DMS53 treated with DMSO at 0.1 percent for 48 hours (cell line): Measurements from ENCODE around the gene BEST4.
A peak's percentile ranks its signal among the peaks of the same experiment; 100 is the strongest.
"Not testable (repeated sequence)": the region's sequence is repeated elsewhere in the genome, so short reads cannot be mapped to it uniquely, and the experiment has no call there.

ENCODE experiments used
- DNase-seq: peaks from one replicate; lab custom pipeline; 2025; ENCODE audit not compliant: unreplicated experiment; lab: John Stamatoyannopoulos, UW

The BEST4 gene

DNA sequence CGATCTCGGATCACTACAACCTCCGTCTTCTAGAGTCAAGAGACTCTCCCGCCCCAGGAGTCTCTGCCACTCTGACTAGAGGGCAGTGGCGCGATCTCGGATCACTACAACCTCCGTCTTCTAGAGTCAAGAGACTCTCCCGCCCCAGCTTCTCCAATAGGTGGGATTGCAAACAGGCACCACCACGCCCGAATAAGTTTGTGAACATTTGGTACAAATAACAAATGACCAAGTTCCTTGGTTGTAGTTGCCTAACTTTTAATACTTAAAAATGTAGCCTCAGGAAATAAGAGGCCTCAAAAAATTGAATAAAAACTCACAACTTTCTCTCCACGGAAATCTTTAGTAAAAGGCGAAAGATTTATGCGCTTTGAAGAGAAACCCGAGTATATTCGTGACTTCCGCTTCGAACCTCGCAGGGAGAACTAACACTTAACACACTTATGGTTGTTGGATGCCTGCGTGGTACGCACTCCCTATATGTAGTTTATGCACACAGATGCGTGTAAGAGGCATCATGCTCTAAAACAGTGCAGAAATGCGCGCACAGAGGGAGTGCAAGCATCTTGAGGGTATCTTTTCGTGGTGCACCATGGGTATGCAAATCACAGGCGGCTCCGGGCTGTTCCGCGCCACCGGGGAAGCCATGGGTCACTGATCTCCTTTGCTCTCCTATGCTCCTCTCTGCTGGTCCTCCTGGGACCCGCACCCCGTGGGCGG lies 31.8 kb upstream of the BEST4 start:
- peak; percentile 74 for DNase-seq

DNA sequence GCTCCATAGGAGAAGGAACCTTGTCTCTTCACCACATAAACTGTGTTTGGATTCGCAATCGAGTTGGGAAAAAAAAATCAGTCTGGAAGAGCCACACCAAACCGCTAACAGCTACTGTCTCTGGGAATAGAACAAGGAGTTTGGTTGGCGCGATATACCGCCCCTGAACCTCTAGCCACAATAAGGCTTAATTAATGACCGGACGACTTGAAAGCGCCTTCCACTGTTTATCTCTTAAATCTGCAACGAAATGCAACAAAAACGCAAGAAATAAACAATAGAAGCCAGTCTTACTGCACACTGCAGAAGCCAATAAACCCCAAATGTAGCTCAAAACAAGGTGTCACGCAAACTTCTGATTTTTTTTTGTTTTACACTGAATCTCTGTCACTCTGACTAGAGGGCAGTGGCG lies 31.2 kb upstream of the BEST4 start:
- peak; percentile 67 for DNase-seq

DNA sequence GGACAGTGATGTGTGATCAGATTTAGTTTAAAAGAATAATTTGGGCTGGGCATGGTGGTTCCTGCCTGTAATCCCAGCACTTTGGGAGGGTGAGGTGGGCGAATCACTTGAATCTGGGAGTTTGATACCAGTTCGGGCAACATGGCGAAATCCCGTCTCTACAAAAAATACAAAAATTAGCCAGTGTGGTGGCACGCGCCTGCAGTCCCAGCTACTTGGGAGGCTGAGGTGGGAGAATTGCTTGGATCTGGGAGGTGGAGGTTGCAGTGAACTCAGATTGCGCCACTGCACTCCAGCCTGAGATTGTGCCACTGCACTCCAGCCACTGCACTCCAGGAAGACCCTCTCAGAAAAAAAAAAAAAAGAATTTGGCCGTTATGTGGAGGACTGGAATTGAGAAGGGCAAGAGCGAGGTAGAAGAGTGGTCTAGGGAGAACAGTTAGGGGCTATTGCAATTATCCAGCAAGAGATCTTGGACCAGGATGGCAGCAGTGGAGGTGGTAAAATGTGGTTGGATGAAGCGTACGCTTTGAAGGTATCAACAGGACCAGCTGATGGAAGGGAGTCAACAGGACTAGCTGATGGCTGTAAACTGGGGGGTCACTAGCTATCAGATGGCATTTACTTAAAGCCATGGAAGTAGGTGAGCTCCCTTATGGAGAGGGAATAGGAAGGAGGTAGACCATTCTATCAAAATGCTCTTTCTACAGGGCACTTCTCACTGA lies 30.0 kb upstream of the BEST4 start:
- DNase-seq = no peak

DNA sequence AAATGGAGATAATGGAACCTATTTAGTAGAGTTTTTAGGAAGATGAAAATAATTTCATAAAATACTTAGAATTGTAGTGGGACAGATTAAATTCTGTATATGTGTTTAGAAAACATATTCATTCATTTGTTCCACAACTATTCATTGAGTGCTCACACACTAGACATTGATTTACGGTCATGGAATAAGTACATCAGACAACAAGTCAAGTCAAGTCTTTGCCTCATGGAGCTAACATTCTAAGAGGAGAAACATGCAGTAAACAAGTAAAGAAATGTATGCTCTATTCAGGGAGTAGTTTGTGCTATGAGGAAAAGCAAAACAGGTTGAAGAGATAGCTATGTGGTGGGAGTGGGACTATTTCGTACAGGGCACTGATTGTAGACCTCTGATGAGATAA lies 29.3 kb upstream of the BEST4 start:
- DNase-seq = no peak

DNA sequence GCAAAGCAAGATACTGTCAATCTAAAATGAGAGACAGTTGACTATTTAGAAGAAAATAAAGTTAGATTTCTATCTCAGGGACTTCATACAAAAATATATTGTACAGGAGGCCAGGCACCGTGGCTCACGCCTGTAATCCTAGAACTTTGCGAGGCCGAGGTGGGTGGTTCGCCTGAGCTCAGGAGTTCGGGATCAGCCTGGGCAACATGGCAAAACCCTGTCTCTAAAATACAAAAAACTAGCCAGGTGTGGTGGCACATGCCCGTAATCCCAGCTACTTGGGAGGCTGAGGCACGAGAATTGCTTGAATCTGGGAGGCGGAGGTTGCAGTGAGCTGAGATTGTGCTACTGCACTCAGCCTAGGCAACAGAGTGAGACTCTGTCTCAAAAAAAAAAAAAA lies 28.0 kb upstream of the BEST4 start:
- not testable (repeated sequence) for DNase-seq

DNA sequence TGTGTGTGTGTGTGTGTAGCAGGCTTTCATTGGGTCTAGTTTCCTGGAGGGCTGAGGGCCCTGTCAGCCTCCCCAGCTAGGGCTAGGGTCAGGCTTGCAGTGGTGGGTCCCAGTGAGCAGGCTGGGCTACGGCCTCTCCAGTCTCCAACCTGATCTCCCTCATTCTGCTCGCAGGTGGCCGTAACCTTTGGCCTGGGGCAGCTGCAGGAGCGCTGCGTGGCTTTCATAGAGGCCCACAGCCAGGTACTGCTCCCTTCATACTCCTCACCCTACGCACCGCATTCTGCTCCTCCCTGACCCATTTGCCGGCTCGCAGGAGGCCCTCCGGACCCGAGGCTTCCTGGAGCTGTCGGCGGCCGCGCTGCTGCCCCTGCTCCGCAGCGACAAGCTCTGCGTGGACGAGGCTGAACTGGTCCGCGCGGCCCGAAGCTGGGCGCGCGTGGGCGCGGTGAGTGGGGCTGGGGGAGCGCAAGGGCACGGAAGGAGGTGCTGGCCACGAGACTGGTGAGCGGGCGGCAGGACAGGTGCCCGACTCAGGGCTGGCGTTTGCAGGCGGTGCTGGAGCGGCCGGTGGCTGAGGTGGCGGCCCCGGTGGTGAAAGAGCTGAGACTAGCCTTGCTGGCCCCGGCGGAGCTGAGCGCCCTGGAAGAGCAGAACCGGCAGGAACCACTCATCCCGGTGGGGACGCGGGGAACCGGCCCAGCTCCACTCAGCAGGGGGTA lies 25.0 kb upstream of the BEST4 start:
- DNase-seq = peak; percentile 30

DNA sequence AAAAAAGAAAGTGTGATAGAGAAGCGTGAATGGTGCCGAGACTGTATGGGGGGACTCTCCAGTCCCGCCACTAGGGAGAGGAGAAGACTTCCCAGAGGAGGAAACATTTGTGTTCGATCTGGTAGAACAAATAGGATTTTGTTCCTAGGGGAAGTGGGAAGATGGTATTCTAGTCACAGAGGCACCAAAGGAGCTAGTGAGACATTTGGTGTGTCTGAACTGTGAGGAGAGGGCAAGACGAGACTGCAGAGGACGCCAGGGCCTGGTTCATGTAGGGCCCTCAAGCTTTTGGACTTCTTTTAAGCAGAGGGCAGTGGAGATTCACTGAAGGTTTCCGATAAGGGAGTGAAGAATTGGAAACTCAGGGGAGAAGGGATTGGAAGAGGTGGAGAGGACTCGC lies 23.3 kb upstream of the BEST4 start:
- no peak for DNase-seq

DNA sequence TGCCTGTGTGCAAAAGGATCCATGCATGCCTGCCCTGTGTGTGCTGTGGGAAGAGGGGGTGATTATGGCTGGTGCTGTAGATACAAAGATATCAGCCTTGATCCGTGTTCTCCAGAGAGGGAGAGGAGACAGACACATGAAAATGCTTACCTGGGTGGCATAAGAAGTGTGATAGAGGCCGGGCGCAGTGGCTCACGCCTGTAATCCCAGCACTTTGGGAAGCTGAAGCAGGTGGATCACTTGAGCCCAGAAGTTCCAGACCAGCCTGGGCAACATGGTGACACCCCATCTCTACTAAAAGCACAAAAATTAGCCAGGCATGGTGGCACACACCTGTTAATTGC lies 22.8 kb upstream of the BEST4 start:
- not testable (repeated sequence) for DNase-seq

DNA sequence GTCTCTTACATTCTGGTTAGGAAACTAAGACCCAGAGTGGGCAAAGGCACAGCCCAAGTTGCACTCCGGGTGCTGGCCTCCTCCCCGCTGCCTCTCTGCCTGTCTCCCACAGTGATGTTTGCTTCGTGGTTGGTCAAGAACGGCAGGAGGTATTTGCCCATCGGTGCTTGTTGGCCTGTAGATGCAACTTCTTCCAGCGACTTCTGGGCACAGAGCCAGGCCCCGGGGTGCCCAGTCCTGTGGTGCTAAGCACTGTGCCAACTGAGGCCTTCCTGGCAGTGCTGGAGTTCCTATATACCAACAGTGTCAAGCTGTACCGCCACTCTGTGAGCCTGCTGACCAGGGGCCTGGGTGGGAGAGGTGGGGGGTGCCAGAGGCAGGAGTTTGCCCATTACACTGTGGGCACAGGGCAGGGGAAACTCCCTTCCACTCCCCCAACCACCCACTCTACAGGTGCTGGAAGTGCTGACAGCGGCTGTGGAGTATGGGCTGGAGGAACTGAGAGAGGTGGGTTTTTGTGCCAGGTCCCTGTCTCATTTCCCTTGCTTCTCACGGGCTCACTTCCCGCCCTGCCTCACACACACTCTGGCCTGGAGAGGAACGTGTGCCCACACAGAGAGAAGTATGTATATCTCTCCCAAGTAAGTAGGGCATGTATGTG lies 22.3 kb upstream of the BEST4 start:
- DNase-seq = no peak

DNA sequence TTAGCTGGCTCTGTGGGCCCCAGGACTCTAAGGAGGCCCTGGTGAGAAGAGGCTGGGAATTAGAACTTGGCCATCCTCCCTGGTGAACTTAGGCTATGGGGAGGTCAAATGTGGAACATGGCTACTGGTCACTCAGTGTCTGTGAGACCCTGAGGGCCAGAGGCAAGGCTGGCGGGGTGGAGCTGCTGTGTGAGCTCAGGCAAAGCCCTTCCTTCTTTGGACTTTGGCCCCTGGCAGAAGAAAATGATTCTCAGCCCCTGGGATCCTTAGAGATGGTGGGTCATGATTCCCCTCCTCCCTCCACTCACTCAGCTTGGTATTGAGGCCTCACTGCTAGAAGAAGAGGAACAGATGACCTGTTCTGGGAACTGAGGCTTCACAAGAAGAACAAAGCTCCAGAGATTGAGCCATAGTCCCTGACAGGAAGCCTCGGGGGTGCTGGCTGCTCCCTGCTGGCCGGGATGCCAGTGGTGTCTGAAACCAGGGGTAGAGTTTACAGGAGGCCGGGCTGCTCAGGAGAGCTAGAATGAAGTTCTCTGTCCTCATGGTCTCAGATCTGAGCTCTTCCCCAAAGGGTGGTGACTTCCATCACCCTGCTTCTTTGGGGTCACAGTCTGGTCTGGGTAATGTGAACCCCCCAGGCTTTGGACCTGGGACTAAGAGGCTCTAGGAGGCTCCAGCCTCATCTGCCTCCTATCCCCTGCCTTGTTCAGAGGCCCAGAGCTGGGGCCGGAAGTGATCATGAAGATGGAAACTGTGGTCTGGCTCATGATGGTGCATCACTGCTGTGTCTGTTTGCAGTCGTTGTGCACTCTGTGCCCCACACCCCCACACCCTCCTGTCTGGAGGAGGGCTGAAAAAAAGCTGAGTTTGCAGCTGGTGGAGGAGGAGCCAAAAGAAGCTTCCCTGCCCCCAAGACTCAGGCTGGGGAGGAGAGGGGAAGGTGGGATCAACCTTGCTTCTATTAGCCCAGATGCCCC lies 21.3 kb upstream of the BEST4 start:
- no peak for DNase-seq

DNA sequence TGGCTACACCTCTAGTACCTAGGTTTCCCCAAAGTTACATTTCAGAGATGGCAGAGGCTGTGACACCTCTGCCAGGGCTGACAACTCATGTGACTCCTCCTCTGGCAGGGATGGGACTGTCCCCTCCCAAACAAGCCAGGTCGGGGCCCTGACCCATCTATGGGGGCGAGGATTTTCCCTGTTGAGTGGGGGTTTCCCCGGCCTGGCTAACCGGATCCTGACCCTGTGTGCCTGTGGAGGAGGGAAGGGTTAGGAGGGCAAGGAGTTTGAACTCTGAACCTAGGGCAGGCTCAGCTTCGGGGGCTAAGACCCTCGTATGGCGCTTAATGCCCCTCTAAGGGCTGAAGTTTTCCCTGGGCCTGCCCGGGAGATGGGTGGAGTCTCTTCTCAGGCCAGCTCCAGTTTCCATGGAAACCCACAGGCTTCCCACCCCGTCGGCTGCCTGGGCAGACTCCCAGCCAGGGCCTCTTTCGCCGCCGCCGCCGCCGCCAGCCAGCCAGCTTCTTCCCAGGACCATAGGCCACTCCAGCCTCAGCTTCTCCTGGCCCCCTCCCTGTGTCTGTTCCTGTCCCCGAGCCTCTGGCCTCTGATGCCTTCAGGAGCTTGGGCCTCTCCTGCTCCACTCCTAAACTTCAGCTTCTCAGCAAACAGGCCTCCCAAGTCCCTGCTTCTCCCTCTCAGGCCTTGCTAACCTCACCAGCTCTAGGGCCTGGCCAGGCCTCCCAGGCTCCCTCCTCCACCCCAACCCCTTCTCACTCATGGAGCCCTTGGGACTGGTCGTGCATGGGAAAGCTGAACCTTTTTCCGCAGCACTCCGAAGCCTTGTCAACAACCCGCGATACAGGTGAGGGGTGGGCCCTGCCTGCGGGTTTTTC lies 20.3 kb upstream of the BEST4 start, which contains the start of gene BTBD19:
Gene BTBD19, plus strand, starts transcription at position 461 of the 875 bp plus-strand sequence. Its CDS starts 298 bp downstream, at position 759.
- no peak for DNase-seq

DNA sequence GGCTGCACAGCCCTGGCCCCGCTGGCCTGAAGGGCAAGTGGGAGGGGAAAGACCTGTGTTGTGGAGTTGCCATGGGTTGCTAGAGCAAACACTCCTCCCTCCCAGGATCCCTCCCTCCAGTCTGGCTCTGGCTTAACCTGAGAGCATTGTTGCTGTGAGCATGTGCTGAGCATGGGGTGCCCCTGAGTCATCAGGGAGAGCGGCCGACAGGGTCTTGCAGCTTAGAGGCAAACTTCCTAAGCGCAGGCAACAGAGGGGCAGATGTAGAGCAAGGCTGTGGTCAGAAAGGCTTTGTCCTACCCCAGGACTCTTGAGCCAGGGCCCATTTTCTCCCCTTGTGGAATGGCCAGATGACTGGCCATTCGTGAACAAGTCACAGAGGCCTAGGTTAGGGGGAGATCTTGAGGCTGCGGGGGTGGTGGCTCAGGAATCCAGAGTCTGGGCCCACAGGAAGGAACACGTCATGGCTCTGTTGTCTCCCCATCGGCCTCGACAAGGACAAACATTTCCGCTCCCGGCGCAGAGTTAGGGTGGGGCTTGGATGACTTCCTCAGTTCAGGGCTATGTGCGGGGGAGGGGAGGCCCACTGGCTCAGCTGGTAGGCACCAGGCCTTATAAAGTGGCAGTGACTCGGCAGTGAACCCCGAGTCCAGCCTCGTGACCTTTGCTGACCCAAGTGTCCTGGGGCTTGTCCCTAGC lies 19.5 kb upstream of the BEST4 start:
- DNase-seq = peak; percentile 91

DNA sequence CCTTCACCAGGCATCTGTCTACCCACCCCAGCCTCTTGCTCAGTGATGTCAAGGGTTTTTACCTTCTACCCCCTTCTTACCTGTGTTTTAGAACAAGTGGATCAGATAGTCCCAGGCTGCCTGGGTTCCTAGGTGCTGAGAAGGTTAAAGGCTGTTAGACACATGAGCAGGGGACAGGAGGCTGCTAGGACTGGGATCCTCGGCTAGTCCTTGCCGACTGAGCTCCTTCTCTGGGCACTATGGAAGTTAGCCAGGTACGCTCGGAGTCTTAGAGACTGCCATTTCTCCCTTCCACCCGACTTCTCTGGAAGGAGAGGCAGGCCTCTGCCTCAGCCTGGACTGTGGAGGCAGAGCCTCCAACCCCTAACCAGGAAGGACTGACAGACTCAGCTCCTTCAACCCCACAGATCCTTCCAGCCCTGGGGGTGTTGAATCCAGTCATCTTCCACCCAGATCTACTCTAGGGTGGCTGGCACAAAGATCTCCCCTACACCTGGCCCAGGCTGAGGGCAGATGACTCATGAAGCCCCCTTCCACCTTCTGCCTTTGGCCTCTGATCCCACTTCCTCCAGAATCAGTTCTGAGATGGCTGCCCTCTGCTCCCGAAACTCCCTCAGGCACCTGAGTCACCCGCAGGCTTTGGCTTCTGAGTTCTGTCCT lies 18.9 kb upstream of the BEST4 start, which contains the start of gene DYNLT4:
Gene DYNLT4, minus strand, starts transcription at position 648 of the 660 bp plus-strand sequence. CDS start 683 bp downstream, outside the sequence.
- DNase-seq = no peak

DNA sequence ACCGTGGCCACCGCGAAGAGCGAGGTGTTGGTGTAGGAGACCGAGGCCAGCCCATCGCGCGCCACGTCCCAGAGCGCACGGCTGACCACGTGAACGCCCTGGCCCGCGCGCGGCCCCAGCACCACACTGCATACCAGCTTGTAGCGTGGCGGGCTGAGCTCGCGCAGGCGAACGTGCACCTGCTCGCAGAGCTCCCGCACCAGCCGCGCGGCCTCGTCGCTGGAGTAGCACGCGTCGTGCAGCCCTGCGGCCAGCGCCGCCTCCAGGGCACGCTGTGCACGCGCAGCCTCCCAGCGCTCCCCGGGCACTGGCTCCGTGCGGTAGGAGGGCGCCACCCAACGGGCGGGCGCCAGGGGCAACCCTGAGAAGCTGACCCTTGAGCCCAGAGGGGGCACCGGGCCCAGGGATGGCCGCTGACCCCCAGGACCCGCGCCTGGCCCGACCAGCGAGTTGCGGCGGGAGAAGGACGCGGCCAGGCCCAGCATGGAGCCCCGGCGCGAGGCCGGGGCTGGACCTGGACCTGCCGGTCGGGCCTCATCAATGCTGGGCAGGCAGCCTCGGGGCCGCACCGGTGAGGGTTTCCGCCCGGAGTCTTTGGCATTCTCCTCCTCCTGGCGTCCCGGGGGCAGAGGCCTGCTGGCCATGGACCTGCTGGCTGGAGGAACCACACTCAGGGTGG lies 18.2 kb upstream of the BEST4 start:
- DNase-seq = no peak

DNA sequence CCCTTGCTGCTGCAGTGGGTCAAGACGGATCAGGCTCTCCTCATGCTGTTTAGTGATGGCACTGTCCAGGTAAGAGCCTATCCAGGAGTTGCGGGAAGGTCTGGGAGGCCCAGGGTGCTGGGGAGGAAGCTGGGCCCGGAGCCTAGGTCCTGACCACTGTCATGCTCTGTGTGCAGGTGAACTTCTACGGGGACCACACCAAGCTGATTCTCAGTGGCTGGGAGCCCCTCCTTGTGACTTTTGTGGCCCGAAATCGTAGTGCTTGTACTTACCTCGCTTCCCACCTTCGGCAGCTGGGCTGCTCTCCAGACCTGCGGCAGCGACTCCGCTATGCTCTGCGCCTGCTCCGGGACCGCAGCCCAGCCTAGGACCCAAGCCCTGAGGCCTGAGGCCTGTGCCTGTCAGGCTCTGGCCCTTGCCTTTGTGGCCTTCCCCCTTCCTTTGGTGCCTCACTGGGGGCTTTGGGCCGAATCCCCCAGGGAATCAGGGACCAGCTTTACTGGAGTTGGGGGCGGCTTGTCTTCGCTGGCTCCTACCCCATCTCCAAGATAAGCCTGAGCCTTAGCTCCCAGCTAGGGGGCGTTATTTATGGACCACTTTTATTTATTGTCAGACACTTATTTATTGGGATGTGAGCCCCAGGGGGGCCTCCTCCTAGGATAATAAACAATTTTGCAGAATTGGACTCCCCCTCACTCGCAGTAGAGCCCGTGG lies 17.5 kb upstream of the BEST4 start:
- DNase-seq = no peak

DNA sequence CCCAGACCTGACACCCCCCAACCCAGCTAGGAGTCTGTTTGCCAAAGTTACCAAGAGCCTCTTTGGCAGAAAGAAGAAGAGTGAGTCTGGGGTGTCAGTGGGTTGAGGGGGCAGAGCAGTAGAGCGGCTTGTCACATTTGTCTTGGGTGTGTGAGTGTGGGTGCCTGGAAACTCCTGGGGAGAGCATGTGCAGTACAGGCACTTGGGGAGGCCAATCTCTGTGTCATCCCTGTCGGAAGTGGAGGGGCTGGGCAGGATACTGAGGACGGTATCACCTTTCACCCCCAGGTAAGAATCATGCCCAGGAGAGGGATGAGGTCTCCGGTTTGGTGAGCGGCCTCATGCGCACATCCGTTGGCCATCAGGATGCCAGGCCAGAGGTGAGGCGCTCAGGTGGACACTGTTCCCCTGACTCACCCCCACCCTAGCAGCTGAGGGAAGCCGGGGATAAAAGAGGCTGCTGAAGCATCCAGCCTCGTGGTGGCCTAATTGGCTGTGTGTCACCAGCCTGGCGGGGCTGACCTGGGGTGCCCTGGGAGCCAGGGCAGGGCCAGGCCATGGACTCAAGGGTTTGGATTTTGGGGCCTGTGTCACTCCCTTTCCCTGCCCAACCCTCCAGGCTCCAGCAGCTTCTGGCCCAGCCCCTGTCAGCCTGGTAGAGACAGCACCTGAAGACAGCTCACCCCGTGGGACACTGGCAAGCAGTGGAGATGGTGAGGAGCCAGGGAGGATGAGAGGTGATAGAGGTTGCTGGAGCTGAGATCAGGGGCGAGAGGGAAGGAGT lies 15.5 kb upstream of the BEST4 start:
- DNase-seq = no peak
